ENCODE measurements around the gene B3GAT2. TPM values are rescaled to one million over a fixed set of nuclear protein-coding genes. Genes with fewer than 3 reads are reported as not detected.

Gene B3GAT2
- total and polyA plus RNA-seq, 5 experiments from 2014 or later = 0.14 to 0.43 TPM; not detected in 3

DNA sequence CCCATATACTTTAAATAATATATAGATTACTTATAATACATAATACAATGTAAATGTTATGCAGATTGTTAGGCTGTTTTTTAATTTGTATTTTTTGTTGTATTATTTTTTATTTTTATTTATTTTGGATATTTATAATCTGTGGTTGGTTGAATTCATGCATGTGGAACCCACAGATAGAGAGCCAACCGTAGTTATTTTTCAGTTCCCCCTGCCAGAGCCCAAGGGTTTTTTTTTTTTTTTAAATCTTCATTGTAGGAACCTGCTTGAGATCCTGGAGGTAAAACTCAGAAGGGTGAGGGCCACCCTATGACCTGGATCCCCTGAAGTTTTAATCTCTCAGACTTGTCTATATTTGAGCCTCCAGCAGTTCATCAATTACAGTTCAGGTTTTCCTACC lies 133.2 kb downstream of the B3GAT2 start:
- POLR2A ChIA-PET = no interaction called here
- Mint-ChIP-seq H3K4me3 (no peak overlapping the region), H3K27me3 (no peaks in the 10 kb centered on the region), H3K4me1 (peaks cover 6 to 20% (median 12%) of the 10 kb centered on the region in 4 donors), H3K9me3 (peaks cover 0 to 18% (median 8%) of the 10 kb centered on the region in 9 donors), H3K36me3 (peaks cover 16 to 39% (median 24%) of the 10 kb centered on the region in 3 donors), H3K27ac (no peak overlapping the region)
- DNase-seq (no peak), ATAC-seq (no peak)

GRCh38 chr6:70821751-70822150 lies 135.1 kb downstream of the B3GAT2 start:
- POLR2A ChIA-PET = no interaction called here
- H3K9me3 Mint-ChIP-seq = peaks cover 0 to 18% (median 8%) of the 10 kb centered on the region in 9 donors
- no peak for DNase-seq
- no peak overlapping the region for H3K4me3 Mint-ChIP-seq
- H3K4me1 Mint-ChIP-seq = peaks cover 0 to 12% (median 5%) of the 10 kb centered on the region in 4 donors
- H3K36me3 Mint-ChIP-seq = peaks cover 16 to 47% (median 24%) of the 10 kb centered on the region in 3 donors
- no peak overlapping the region for H3K27ac Mint-ChIP-seq
- H3K27me3 Mint-ChIP-seq = no peaks in the 10 kb centered on the region
- no peak for ATAC-seq

DNA sequence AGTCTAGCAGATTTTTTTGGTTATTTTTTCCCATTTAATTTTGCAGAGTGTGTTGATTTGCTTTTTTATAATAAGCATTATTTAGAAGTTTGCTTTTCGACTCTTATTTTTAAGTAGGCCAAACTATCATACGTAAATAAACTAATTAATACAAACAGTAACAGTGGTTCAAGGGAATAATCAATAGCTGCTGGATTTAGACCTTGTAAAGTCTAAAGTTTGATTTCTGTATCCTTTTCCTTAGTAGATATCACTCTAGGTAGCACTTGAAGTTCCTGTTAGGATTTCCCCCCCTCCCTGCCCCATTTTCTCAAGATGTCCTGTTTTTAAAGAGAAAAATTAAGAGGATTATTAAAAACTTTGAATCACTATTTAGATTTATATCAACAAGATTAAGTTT lies 136.1 kb downstream of the B3GAT2 start:
- no peak for ATAC-seq
- peaks cover 3 to 10% (median 8%) of the 10 kb centered on the region in 4 donors for H3K4me1 Mint-ChIP-seq
- no peak overlapping the region for H3K4me3 Mint-ChIP-seq
- H3K9me3 Mint-ChIP-seq = peaks cover 0 to 18% (median 8%) of the 10 kb centered on the region in 9 donors
- H3K27me3 Mint-ChIP-seq = no peaks in the 10 kb centered on the region
- H3K27ac Mint-ChIP-seq = no peak overlapping the region
- peaks cover 16 to 47% (median 24%) of the 10 kb centered on the region in 3 donors for H3K36me3 Mint-ChIP-seq
- POLR2A ChIA-PET = no interaction called here
- DNase-seq = no peak

GRCh38 chr6:70819646-70820045 lies 137.2 kb downstream of the B3GAT2 start:
- H3K27me3 Mint-ChIP-seq = no peaks in the 10 kb centered on the region
- H3K4me1 Mint-ChIP-seq = peaks cover 4 to 12% (median 5%) of the 10 kb centered on the region in 4 donors
- no peak overlapping the region for H3K4me3 Mint-ChIP-seq
- ATAC-seq (no peak), DNase-seq (no peak)
- H3K27ac Mint-ChIP-seq = no peak overlapping the region
- H3K9me3 Mint-ChIP-seq = peaks cover 0 to 18% (median 8%) of the 10 kb centered on the region in 9 donors
- POLR2A ChIA-PET = interaction anchor here (0.7 kb wide), 1 partner anchor 151 kb away, joined by 4 read pairs; no protein-coding TSS in a partner anchor
- peaks cover 16 to 43% (median 19%) of the 10 kb centered on the region in 3 donors for H3K36me3 Mint-ChIP-seq

DNA sequence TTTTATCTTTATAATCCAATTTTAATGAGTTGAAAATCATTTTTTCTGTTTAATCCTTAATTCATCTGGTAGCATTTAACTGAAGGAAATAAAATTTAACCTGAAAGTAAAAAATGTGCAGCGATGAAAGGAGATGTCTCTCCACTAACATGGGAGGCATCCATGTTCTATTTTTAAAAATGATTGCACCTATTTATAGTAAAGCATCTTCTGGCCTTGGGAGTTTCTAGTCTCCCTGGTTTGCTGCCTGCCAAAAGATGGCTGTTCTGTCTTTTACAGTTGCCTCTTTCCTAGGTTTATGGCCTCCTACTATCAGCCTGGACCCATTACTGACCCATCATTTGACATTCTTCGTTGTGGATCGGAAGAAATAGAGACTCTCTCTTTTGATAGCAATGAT lies 143.0 kb downstream of the B3GAT2 start:
- no peak for DNase-seq

GRCh38 chr6:70811788-70812187 lies 145.1 kb downstream of the B3GAT2 start:
- no peaks in the 10 kb centered on the region for H3K27me3 Mint-ChIP-seq
- peaks cover 0 to 8% (median 5%) of the 10 kb centered on the region in 4 donors for H3K4me1 Mint-ChIP-seq
- peaks cover 8 to 45% (median 26%) of the 10 kb centered on the region in 3 donors for H3K36me3 Mint-ChIP-seq
- no peak for DNase-seq
- POLR2A ChIA-PET = no interaction called here
- no peak overlapping the region for H3K27ac Mint-ChIP-seq
- H3K9me3 Mint-ChIP-seq = no peaks in the 10 kb centered on the region
- ATAC-seq = no peak
- no peak overlapping the region for H3K4me3 Mint-ChIP-seq

More for the DNA sequence above, 143.0 kb downstream of the B3GAT2 start:
- H3K9me3 Mint-ChIP-seq = no peaks in the 10 kb centered on the region
- H3K27ac Mint-ChIP-seq = no peak overlapping the region
- no peak for ATAC-seq
- no peak overlapping the region for H3K4me3 Mint-ChIP-seq
- H3K36me3 Mint-ChIP-seq = peaks cover 8 to 32% (median 23%) of the 10 kb centered on the region in 3 donors
- H3K27me3 Mint-ChIP-seq = no peaks in the 10 kb centered on the region
- H3K4me1 Mint-ChIP-seq = peaks cover 0 to 8% (median 6%) of the 10 kb centered on the region in 4 donors
- POLR2A ChIA-PET = no interaction called here

Data from naive thymus-derived CD8-positive, alpha-beta T cell (primary cell).